ENCODE results near the gene YAE1. TPM values are rescaled to one million over a fixed set of nuclear protein-coding genes. Genes with fewer than 3 reads are reported as not detected.
"Not testable (repeated sequence)": the region's sequence is repeated elsewhere in the genome, so short reads cannot be mapped to it uniquely, and the experiment has no call there.

The YAE1 gene, protein sequence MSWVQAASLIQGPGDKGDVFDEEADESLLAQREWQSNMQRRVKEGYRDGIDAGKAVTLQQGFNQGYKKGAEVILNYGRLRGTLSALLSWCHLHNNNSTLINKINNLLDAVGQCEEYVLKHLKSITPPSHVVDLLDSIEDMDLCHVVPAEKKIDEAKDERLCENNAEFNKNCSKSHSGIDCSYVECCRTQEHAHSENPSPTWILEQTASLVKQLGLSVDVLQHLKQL
- 31.4 and 39.0 TPM in 2 replicates for total RNA-seq (2014; rRNA removed; shearing (Covaris generic))

DNA sequence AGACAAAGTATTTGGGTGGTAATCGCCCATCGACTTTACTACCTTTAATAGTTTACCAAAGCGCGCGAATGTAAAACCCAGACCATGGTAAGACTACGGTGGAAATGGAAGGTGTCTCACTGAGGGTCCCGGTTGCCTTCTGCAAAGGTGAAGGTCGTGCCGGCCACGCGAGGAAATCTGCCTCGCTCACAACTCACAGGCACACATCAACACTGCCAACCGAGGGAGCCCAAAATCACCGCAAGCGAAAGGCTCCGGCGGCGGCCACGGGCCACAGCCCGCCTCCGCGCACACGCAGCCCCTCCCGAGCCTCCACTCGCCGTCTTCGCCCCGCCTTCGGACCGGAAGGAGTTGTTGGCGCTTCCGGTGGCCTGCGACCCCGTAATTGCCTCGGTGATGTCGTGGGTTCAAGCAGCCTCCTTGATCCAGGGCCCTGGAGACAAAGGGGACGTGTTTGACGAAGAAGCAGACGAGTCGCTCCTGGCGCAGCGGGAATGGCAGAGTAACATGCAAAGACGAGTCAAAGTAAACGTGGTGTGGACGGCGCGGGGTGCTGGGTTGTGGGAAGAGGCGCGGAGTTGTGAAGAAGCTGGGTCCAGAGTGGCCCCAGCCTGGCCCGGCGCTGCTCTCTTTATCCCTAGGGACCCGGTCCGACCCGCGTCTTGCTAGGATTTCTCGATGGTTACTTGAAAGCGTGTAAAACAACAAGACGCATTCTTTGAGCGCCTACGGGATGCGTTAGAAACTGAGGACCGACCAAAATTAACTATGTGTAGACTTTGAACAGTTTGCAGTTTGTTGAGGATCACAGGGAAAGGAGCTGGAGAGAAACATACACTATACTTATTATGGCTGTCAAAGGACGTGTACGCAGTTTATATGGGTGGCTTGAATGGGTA lies at the start of gene YAE1:
YAE1 (plus strand) TSS at position 382 of the 899 bp plus-strand sequence; CDS start at position 397, 15 bp downstream.
- peak; percentile 80 for DNase-seq (ENCODE audit: low read depth)

DNA sequence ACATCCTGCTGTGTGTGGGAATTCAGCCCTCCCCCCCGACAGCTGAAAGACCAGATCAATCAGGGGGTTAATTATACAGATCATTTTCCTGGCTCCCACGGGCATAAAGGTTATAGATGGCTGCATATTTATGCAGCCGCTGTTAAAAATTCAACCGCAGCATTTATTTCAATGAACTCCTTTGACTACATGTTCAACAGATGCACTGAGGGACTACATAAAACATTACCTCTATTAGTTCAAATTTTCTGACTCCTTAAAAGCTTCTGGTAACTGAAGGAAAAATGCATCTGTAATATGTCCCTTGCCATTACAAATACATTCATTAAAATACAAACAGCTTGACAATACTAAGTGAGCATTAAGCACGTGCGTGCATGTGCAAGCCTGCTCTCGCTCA lies 49.7 kb upstream of the YAE1 start:
- DNase-seq (ENCODE audit: low read depth): no peak

DNA sequence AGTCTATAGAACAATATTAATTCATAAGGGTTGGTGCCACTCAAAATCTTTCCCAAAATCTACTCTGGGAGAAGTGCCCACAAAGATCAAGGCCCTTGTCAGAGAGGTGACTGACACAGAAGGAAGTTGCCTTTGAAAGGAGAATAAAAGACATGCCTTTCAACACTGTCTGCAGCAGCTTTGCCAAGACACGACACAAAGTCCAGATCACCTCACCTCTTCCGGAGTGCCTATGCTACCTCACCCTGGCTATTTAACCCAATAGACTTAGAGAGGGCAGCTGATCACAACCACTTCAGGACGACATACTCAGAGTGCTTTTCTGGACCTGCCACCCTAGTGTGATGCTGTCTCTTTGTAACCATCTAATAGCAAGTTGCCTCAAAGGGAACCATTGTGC lies 49.0 kb upstream of the YAE1 start:
- DNase-seq (ENCODE audit: low read depth): no peak

DNA sequence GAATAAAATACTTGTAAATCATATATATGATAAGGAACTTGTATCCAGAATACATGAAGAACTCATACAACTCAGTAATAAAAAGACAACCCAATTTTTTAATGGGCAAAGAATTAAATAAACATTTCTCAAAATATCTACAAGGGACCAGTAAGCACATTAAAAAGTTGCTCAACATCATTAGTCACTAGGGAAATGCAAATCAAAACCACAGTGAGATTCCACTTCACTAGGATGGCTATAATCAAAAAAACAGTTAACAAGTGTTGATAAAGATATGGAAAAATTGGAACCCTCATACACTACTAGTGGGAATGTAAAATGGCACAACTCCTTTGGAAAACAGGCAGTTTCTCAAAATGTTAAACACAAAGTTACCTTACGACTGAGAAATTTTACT lies 40.3 kb upstream of the YAE1 start:
- peak; percentile 66 for DNase-seq (ENCODE audit: low read depth)

DNA sequence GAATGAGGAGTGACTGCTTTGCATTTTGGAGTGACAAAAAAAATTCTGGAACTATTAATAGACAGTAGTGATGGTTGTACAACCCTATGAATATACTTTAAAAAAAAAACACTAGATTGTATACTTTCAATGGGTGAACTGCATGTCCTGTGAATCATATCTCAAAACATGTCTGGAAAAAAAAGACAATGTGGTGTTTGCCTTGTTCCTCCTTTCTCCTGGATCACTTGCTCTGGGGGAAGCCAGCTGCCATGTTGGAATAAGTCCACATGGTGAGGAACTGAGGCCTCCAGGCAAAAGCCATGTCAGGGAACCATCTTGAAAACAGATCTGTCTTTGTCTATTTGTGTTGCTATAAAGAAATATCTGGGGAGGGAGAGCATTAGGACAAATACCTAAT lies 39.5 kb upstream of the YAE1 start:
- DNase-seq (ENCODE audit: low read depth): peak; percentile 12

DNA sequence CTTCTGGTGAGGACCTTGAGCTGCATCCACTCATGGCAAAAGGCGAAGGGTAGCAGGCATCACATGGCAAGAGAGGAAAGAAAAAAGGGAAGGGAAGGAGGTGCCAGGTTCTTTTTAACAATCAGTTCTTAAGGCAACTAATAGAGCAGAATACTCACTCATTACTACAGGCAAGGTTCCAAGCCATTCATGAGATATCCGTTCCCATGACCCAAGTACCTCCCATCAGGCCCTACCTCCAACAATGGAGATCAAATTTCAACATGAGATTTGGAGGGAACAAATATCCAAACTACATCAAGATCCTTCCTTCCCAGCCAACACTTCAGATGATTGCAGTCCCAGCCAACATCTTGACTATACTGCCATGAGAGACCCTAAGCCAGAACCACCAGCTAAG lies 38.9 kb upstream of the YAE1 start:
- peak; percentile 56 for DNase-seq (ENCODE audit: low read depth)

DNA sequence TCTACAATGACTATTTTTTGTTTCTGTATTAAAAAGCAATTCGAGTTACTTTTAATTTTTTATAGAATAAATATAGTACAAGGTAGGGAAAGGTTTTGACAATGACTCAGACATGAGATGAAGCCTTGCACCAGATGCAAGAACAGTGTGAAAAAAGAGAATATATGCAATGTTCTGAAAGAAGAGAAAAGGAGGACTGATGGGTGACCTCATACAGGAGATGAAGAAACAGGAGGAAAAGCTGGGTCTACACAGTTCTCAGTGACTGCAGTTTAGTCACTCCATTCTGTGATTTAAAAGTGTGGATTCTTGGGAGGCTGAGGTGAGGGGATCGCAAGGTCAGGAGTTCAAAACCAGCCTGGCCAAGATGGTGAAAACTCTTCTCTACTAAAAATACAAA lies 38.3 kb upstream of the YAE1 start:
- peak; percentile 6 for DNase-seq (ENCODE audit: low read depth)

DNA sequence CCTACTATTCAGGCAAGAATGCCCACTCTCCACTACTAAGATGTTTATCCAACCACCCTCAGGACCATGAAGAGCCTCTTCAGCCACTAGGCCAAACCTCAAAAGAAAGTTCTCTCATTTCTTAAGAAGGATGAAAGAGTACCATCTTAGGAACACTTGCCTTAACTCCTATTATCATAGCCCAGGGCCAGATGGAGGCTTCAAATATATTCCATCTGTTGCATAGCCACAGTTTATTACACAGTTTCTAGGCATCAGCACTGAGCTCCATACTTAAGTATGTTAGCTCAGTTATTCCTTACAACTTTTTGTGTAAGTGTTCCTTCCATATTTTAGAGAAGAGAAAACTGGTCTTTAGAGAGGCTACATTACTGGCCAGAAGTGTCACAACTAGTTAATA lies 37.4 kb upstream of the YAE1 start:
- no peak for DNase-seq (ENCODE audit: low read depth)

DNA sequence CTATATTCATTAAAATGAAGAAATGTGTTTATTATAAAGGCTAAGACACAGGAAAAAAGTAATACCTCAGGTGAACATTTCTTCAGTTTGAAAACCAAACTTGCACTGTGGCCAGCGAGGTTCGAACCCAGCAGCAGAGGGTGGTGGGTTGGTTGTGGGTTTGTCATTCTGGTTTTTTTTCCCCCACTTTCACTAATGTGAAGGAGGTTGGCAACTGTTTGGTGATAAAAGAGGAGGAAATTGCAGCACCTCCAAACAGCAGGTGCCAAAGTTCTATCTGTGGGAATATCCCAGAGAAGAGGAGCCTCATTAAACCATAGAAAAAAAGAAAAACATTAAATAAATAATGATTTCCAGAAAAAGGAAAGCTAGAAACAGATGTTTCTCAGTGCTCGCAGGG lies 36.6 kb upstream of the YAE1 start:
- no peak for DNase-seq (ENCODE audit: low read depth)

DNA sequence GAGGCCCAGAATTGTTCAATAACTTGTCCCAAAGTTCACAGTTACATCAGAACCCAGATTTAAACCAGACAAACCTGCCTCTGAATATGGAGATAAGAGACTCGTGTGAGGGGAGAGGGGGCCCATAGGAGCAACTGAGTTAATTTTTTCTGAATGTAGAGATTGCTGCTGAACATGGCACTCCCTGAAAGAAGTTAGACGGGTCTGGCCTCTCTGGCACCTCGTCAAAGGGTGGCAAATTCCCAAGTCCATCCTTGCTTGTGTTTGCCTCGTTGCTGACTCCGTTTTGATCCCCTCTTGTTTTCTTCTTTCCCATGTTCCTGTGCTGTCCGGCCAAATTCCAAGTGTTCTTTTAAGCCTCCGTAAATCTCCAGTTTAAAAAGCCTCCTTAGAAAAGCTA lies 35.2 kb upstream of the YAE1 start:
- no peak for DNase-seq (ENCODE audit: low read depth)

DNA sequence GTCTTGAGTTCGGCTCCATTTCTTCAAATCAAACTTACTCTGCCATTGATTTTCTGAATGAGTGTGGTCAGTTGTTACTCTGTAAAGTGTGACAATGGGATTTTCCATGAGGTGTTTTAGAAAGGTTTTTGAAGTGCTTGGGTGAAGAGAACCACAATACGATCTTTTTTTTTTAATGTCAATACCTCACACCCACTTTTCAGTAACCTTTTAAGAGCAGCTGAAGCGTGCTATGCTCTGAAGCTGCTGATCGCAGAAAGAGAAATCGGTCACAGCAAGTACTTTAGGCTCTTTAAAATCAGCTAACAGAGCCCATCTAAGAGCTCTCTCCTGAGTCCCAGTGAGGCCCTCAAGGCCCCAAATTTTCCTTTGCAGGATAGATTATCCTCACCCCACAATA lies 34.4 kb upstream of the YAE1 start:
- no peak for DNase-seq (ENCODE audit: low read depth)

DNA sequence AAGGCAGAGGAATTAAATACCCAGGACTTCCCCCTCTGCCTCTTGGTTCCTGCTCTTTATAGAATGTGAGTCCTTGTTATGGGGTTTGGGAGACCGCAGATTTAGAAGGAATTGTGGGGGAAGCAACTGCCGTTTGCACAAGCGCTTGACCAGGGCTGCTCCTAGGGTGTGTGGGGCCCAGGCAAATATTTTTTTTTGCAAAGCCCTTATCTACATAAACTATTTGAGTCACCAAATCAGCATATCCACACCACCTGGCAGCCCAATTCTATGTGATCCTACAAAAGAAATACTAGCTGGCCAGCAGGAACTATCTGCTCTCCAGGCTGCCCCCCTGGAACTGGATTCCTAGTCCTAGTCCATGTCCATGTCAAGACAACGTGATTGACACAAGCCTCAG lies 33.4 kb upstream of the YAE1 start:
- DNase-seq (ENCODE audit: low read depth): no peak

DNA sequence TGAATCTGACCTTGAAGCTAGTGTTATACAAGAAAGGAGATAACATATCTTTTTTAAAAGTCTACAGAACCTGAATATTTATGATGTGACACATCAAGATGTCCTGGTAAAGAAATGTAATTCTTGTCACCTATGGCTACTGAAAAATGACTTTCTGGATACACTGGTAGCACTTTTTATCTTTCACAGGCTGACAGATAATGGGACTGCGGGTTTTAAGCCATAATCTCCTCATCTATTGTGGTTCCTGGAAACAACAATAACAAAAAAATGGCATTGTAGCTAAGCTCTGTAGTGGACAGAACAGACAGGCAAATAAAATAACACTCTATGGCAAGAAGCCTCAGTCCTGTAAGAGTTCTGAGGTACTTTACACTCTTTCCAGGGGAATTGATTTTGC lies 31.6 kb upstream of the YAE1 start:
- DNase-seq (ENCODE audit: low read depth): no peak

DNA sequence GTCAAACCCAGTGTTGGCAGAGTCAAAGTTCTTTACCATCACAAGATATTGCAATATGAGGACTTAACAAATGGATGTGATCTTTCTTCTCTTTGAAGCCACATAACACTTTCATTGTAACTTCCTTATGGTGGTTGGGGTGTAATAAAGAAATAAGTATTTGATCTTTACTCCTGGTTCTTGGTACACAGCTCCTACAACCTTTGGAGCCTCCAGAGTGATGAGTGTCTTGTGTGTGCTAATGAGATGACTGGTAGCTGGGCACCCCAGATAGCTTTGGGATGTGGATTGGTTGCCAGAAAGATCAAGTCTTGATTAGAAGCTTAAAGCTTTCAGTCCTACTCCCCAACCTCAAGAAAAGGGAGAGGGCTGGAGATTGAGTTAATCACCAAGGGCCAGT lies 31.1 kb upstream of the YAE1 start:
- DNase-seq (ENCODE audit: low read depth): no peak

DNA sequence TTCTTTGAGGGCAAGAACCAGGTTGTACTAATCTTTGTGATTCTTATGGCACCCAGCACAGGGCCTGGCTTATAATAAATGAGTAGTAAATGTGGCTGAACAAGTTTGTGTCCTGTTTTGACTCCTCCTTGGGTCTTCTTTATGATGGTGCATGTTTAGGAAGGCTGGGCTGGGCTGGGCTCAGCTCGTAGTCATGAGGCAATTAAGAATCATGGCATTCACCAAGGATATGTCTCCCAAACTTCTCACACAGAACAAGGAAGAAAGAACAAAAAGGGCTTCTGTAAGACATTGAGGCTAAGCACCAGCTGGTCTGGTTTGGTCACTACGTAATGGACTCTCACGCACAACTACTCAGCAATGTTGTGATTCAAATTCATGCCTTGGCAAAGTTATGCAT lies 30.5 kb upstream of the YAE1 start:
- no peak for DNase-seq (ENCODE audit: low read depth)

DNA sequence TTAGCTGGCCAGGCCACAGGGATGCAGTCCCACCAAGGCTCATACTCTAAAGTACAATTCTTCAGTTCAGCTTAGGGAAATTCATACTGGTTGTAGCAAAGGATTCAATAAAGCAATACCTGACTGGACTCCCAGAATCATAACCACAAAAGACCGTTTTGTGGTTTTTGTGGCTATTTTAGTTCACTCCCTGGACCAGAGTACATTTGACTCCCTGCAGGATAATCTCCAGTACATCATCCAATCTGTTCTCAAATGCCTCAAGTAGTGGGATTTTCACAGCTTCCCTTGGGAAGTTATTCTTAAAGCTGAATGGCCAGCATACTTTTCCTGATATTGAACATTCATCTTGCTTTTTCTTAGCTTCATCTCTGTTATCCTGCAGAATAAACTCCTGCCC lies 29.3 kb upstream of the YAE1 start:
- peak; percentile 44 for DNase-seq (ENCODE audit: low read depth)

DNA sequence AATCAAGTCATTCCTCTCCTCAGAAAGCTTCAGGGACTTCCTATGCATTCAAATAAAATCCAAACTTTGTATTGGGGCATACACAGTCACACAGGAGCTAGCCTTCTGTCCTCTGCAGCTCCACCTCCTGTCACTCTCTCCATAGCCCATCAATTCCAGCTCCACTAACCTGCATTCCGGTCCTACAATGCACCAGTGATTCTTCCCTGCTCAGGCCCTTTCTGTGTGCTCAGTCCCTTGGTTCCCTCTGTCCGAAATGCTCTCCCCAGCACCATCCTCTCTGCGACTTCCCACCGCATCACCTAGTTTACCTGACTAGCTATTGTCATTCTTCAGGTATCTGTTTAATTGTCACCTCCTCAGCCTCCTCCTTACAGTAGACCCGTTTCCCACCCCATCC lies 26.4 kb upstream of the YAE1 start:
- no peak for DNase-seq (ENCODE audit: low read depth)

DNA sequence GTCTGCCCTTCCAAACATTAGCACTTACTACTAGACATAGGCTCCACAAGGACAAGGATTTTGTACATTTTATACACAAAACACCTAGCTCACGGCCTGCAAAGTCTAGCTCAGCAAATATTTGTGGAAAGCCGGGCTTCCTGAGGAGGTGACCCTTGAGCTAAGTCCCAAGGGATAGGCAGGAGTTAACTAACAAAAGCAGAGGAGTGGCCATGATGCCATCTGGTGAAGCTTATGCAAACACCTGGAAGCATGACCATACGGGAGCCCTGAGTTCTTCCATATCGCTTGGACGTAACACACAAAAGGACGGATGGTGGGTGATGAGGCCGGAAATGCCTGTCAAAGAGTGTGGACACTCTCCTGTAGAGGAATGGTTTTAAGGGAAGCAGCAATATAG lies 25.9 kb upstream of the YAE1 start:
- DNase-seq (ENCODE audit: low read depth): no peak

DNA sequence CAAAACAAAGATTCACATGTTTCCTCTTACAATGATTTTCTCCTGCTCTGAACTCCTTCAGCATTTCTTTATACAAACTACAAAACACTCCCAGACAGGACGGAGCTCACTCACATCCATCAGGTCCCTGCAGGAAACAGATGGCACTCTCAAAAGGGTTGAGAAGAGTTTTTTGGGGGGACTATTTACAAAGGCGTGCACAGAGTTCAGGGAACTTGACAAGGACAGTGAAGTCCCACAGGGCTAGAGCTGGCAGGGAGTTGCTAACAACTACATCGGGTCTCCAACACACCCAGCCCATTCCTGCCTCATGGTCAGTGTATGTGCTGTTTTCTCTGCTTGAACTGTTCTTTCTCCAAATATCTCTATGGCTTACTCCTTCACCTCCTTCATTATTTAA lies 24.7 kb upstream of the YAE1 start:
- DNase-seq (ENCODE audit: low read depth): no peak

DNA sequence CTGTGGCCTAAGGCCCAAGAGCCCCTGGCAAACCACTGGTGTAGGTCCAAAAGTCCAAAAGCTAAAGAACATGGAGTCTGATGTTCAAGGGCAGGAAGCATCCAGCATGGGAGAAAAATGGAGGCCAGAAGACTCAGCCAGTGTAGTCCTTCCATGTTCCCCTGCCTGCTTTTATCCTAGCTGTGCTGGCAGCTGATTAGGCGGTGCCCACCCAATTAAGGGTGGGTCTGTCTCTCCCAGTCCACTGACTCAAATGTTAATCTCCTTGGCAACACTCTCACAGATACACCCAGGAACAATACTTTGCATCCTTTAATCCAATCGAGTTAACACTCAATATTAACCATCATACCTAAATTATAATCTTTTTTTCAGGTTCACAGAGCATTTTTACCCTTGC lies 21.4 kb upstream of the YAE1 start:
- not testable (repeated sequence) for DNase-seq (ENCODE audit: low read depth)

DNA sequence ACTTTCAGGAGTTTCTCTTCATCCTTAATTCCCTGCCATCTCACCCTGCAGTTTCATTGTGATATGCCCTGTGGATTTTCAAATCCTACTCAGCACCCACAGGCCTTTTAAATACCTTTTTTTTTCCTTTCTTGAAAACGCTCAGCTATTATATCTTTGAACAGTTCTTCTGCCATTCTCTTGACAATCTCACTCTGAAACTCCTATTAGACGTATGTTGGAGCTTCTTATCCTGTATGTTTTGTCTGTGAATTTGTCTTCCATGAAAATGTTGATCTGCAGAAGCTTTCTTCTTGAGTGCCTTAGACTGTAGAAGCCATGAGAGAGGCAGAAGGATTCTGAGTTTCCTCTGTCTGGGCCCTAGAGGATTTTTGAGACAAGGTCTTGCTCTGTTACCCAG lies 18.9 kb upstream of the YAE1 start:
- no peak for DNase-seq (ENCODE audit: low read depth)

DNA sequence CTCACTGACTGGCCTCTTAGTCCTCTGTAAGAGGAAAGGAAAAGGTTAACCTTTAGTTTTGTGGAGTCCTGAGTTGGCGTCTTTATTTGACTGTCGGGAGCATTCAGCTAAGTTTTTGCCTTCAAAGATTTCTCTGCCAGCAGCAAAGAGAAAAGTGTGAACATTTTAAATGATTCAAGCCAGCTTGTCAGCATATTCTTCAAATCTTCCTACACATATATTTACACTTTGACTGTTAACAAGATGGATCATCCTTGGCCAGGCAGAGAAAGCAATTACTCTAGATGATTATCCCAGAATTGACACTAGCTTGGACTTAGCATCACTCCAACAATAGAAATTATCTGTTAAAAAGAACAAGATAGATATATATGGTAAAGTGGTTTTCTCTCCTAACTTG lies 15.8 kb upstream of the YAE1 start:
- DNase-seq (ENCODE audit: low read depth): no peak

DNA sequence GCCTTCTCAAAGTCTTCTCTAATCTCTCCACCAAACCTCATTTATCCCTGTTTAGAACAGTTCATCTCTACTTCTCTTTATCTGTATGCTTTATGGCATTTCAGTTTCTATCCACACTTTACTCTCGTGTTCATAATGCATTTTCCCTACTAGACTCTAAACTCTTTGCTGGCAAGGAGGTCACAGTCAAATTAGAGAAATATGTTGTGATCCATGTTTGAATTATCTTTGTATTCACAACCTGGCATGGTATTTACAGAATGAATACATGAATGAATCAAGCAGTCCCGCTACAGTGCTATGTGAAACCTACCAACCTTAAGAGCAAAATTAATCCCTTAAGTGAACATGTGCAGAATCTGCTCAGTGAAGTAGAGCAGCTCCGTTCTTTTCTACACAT lies 12.8 kb upstream of the YAE1 start:
- no peak for DNase-seq (ENCODE audit: low read depth)

All from M059J (cell line).